ENCODE data around the gene MAML2. TPM values are rescaled to one million over a fixed set of nuclear protein-coding genes. Genes with fewer than 3 reads are reported as not detected.
A peak's percentile ranks its signal among the peaks of the same experiment; 100 is the strongest.

MAML2 gene
- total and polyA plus RNA-seq, 2 of the 13 experiments (the other 11 are each of a cell fraction or from before 2014, with no cell fraction given) = 2.3 to 25.9 TPM

- no peak for TF ChIP-seq ZNF879 (CRISPR knock-in tag; IDR thresholded peaks at IDR 0.05)
- TF ChIP-seq ZBTB20 (CRISPR knock-in tag; IDR thresholded peaks at IDR 0.05; ENCODE audit: borderline replicate concordance, low read depth) = peak; percentile 77; the same call in 1 of the 2 replicates
- 0 out of 2 replicates have a peak, but pooled peaks have one; percentile 40 for TF ChIP-seq ZBTB39 (CRISPR knock-in tag; IDR thresholded peaks at IDR 0.05)
- no peak for TF ChIP-seq NBN (conservative IDR thresholded peaks at IDR 0.05)
- no peak for TF ChIP-seq ZBTB14 (CRISPR knock-in tag; IDR thresholded peaks at IDR 0.05)
- no peak for TF ChIP-seq ZBTB8A (CRISPR knock-in tag; IDR thresholded peaks at IDR 0.05; ENCODE audit: borderline replicate concordance, low read depth)
- no peak for TF ChIP-seq FOXO4 (CRISPR knock-in tag; conservative IDR thresholded peaks at IDR 0.05)
- TF ChIP-seq JUNB (CRISPR knock-in tag; IDR thresholded peaks at IDR 0.05; ENCODE audit: borderline replicate concordance) = no peak
- no peak for TF ChIP-seq ESRRA (CRISPR knock-in tag; IDR thresholded peaks at IDR 0.05; ENCODE audit: low read depth)
- TF ChIP-seq ZNF143 (CRISPR knock-in tag; IDR thresholded peaks at IDR 0.05) = no peak; the same call in 1 of the 2 replicates
- TF ChIP-seq ZNF781 (CRISPR knock-in tag; IDR thresholded peaks at IDR 0.05; ENCODE audit: borderline replicate concordance, not compliant biosample characterization) = no peak
- no peak for TF ChIP-seq ZNF678 (CRISPR knock-in tag; IDR thresholded peaks at IDR 0.05)
- TF ChIP-seq PHB2 (IDR thresholded peaks at IDR 0.05; ENCODE audit: partially characterized antibody) = no peak
- TF ChIP-seq SP5 (CRISPR knock-in tag; IDR thresholded peaks at IDR 0.05; ENCODE audit: borderline replicate concordance, low read depth) = peak; percentile 69; the same call in 1 of the 2 replicates
- TF ChIP-seq ZNF317 (CRISPR knock-in tag; IDR thresholded peaks at IDR 0.05) = no peak
- no peak for TF ChIP-seq ZNF34 (CRISPR knock-in tag; IDR thresholded peaks at IDR 0.05; ENCODE audit: borderline replicate concordance)
- TF ChIP-seq CBFB (CRISPR knock-in tag; IDR thresholded peaks at IDR 0.05) = 0 out of 2 replicates have a peak, but pooled peaks have one; percentile 39
- peak; percentile 89; the same call in 1 of the 2 replicates for TF ChIP-seq ZNF710 (CRISPR knock-in tag; IDR thresholded peaks at IDR 0.05; ENCODE audit: borderline replicate concordance)
- TF ChIP-seq ZNF792 (CRISPR knock-in tag; IDR thresholded peaks at IDR 0.05) = peak; percentile 99
- TF ChIP-seq ZNF33B (CRISPR knock-in tag; IDR thresholded peaks at IDR 0.05) = no peak
- TF ChIP-seq POLR2AphosphoS2 (IDR thresholded peaks at IDR 0.05; ENCODE audit: low read depth, low read length) = no peak
- peak; percentile 59; the same call in 1 of the 2 replicates for TF ChIP-seq ZSCAN25 (CRISPR knock-in tag; IDR thresholded peaks at IDR 0.05)
- no peak for TF ChIP-seq HCFC1 (IDR thresholded peaks at IDR 0.05; ENCODE audit: low read depth, low read length)
- peak; percentile 92; the same call in 2 of the 3 replicates for TF ChIP-seq MXI1 (IDR thresholded peaks at IDR 0.05; ENCODE audit: borderline replicate concordance, low read depth, low read length)
Observed at GRCh38 chr11:96012086-96012824, 330.7 kb downstream of the MAML2 start (continued).
